ENCODE data around the gene TLL2. TPM values are rescaled to one million over a fixed set of nuclear protein-coding genes. Genes with fewer than 3 reads are reported as not detected.

Gene TLL2
- total and polyA plus RNA-seq, 2 experiments from 2014 or later, result 2.6 to 3.0 TPM

GRCh38 chr10:96517284-96517683 lies 3.6 kb upstream of the TLL2 start (continued):
- TF ChIP-seq ZNF462 (CRISPR knock-in tag; IDR thresholded peaks at IDR 0.05), result no peak

- H3K9me3 Mint-ChIP-seq, result no peaks in the 10 kb centered on the region; the same call in 2 of the 3 replicates
- no peaks in the 10 kb centered on the region for H3K9me2 ChIP-seq (ENCODE audit: insufficient read depth)
- peaks cover 24% of the 10 kb centered on the region for H3K27me3 Mint-ChIP-seq (ENCODE audit: insufficient read depth, low read depth, poor library complexity)
- no peaks in the 10 kb centered on the region for H3F3A ChIP-seq (replicated peaks; ENCODE audit: low read depth)
- no peaks in the 10 kb centered on the region for H3K36me3 ChIP-seq (ENCODE audit: insufficient read depth)
- ATAC-seq, result no peak
- no peak overlapping the region for H3K27ac ChIP-seq (ENCODE audit: low read depth)
- H3K36me3 Mint-ChIP-seq (ENCODE audit: low read depth), result peaks cover 5% of the 10 kb centered on the region; the same call in 1 of the 3 replicates
- H3K4me2 ChIP-seq, result no peak overlapping the region
- peaks cover 12% of the 10 kb centered on the region for H4K20me1 ChIP-seq (replicated peaks; ENCODE audit: insufficient read depth)
- H3K4me3 Mint-ChIP-seq, result no peak overlapping the region
- peaks cover 12% of the 10 kb centered on the region for H3K4me1 ChIP-seq (ENCODE audit: insufficient read depth)
- no peak overlapping the region for H3K4me3 ChIP-seq
- H3K27ac Mint-ChIP-seq, result no peak overlapping the region
- no peaks in the 10 kb centered on the region for H3K79me2 ChIP-seq (replicated peaks; ENCODE audit: insufficient read depth)
- DNase-seq (ENCODE audit: low spot score), result no peak
- no peak overlapping the region for H2AFZ ChIP-seq
- peaks cover 15% of the 10 kb centered on the region for H3K4me1 Mint-ChIP-seq
- H3K27me3 ChIP-seq (ENCODE audit: insufficient read depth), result peaks cover 40% of the 10 kb centered on the region
- TF ChIP-seq, protein P1, sequence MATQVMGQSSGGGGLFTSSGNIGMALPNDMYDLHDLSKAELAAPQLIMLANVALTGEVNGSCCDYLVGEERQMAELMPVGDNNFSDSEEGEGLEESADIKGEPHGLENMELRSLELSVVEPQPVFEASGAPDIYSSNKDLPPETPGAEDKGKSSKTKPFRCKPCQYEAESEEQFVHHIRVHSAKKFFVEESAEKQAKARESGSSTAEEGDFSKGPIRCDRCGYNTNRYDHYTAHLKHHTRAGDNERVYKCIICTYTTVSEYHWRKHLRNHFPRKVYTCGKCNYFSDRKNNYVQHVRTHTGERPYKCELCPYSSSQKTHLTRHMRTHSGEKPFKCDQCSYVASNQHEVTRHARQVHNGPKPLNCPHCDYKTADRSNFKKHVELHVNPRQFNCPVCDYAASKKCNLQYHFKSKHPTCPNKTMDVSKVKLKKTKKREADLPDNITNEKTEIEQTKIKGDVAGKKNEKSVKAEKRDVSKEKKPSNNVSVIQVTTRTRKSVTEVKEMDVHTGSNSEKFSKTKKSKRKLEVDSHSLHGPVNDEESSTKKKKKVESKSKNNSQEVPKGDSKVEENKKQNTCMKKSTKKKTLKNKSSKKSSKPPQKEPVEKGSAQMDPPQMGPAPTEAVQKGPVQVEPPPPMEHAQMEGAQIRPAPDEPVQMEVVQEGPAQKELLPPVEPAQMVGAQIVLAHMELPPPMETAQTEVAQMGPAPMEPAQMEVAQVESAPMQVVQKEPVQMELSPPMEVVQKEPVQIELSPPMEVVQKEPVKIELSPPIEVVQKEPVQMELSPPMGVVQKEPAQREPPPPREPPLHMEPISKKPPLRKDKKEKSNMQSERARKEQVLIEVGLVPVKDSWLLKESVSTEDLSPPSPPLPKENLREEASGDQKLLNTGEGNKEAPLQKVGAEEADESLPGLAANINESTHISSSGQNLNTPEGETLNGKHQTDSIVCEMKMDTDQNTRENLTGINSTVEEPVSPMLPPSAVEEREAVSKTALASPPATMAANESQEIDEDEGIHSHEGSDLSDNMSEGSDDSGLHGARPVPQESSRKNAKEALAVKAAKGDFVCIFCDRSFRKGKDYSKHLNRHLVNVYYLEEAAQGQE (IDR thresholded peaks at IDR 0.05; ENCODE audit: unreplicated experiment), result no peak
- TF ChIP-seq EZH2 (IDR thresholded peaks at IDR 0.05; ENCODE audit: low read depth, unreplicated experiment) (no peak), ZNF331 (CRISPR knock-in tag; IDR thresholded peaks at IDR 0.05; ENCODE audit: low read depth) (no peak), CREB1 (CRISPR knock-in tag; IDR thresholded peaks at IDR 0.05; ENCODE audit: low read depth) (no peak), CTCF (conservative IDR thresholded peaks at IDR 0.05; ENCODE audit: low read depth in 2 of 2) (no peak), STAT1 (IDR thresholded peaks at IDR 0.05; ENCODE audit: unreplicated experiment) (no peak), POLR2AphosphoS5 (IDR thresholded peaks at IDR 0.05; ENCODE audit: low read depth) (no peak), JUNB (IDR thresholded peaks at IDR 0.05; ENCODE audit: unreplicated experiment) (no peak)
Measured at GRCh38 chr10:96516337-96516736, 2.6 kb upstream of the TLL2 start.
